Measurements from ENCODE around the gene RIPOR3.
"Not testable (repeated sequence)": the region's sequence is repeated elsewhere in the genome, so short reads cannot be mapped to it uniquely, and the experiment has no call there.

Gene RIPOR3

DNA sequence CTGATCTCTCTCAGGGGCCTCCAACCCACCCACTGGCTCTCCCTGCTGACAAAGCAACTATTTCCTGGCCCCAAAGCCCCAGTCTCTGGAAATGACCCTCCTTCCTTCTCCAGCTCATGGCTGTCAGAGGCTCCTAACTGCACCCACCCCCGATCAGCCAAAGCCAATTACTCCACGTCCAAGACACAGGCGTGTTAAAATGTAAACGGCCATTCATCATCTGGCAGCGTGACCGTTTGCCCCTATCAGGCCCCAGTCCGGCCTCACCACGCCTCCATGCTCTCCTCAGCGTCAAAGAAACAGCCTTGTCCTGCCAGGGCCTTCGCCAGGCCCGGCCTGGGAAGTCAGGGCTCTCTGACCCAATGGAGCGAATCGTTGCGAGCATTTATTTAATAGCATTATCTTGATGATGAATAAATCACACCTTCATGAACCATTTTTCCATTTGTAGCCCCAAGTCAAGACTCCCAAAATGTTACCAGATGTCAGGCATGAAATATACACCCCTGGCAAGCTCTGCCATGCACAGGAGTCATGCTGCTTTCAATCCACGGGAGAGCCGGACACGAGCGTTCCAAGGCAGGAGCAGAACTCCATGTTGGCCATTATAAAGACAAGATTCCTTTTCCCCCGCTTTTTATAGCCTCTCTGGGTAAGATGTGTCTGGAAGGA lies 17.7 kb downstream of the RIPOR3 start:
- no peak overlapping the region for H3K4me3 ChIP-seq (ENCODE audit: low read length)
- TF ChIP-seq, protein P1, sequence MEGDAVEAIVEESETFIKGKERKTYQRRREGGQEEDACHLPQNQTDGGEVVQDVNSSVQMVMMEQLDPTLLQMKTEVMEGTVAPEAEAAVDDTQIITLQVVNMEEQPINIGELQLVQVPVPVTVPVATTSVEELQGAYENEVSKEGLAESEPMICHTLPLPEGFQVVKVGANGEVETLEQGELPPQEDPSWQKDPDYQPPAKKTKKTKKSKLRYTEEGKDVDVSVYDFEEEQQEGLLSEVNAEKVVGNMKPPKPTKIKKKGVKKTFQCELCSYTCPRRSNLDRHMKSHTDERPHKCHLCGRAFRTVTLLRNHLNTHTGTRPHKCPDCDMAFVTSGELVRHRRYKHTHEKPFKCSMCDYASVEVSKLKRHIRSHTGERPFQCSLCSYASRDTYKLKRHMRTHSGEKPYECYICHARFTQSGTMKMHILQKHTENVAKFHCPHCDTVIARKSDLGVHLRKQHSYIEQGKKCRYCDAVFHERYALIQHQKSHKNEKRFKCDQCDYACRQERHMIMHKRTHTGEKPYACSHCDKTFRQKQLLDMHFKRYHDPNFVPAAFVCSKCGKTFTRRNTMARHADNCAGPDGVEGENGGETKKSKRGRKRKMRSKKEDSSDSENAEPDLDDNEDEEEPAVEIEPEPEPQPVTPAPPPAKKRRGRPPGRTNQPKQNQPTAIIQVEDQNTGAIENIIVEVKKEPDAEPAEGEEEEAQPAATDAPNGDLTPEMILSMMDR (conservative IDR thresholded peaks at IDR 0.05; ENCODE audit: low read depth, low read length) = no peak
- no peak for DNase-seq (ENCODE audit: low read depth)

DNA sequence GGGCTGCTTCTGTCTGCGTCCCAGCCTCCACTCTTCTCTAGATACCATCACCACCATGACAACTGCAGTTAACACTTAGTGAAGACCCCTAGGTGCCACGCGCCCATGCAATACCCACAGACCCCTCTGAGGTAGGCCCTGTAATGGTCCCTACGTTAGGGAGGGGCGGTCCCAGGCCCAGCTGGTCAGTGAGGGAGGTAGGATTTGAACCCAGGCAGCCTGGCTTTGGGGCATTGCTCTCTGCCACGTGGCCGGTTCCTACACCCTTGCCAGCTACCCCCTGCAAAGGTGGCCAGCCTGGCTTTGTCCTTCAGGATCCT lies 18.2 kb downstream of the RIPOR3 start:
- TF ChIP-seq, protein P1 (conservative IDR thresholded peaks at IDR 0.05; ENCODE audit: low read depth, low read length) = no peak
- H3K4me3 ChIP-seq (ENCODE audit: low read length) = no peak overlapping the region
- no peak for DNase-seq (ENCODE audit: low read depth)

DNA sequence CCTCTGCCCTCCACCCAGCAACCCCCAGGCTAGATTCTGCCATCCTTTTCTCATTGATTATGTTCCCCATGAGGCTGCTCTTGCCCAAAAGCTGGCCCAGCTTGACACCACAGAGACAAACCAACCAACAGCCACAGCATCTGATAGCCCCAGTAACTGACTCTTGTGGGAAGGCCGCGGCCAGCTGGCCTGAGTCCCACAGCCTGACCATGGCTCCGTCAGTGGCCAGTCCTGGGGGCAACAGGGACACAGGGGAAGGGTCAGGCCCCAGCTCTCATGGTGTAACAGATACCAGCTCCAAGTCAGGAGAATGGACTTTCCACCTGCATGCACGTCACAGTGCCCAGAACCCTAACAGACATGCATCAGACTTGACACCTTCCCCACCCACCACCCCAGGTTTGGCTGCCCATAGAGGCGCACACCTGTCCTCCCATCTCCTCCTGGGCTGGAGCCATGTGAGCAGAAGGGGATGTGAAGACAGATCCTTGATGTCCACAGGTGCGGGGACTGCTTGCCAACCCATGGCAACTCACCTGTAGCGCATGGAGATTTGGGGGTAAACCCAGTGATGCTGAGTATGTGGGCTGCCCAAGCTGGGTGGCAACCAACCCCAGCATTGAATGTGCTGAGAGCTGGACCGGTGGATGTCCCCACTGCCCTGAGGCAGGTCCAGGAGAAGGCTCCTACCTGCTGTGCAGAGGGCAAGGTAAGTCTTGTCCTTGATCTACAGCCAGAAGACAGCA lies 18.8 kb downstream of the RIPOR3 start:
- TF ChIP-seq, protein P1 (conservative IDR thresholded peaks at IDR 0.05; ENCODE audit: low read depth, low read length) = no peak
- no peak for DNase-seq (ENCODE audit: low read depth)

DNA sequence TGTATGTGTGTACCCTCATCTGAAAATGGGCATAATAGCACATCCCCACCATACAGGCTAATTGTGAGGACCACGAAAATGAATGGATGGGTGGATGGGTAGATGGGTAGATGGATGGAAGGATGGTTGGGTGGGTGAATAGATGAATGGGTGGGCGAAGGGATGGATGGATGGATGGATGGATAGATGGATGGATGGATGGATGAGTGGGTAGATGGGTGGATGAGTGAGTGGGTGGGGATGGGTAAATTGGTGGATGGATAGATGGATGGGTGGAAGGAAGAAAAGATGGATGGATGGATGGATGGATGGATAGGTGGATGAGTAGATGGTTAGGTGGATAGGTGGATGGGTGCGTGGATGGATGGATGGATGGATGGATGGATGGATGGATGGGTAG lies 19.7 kb downstream of the RIPOR3 start:
- TF ChIP-seq, protein P1 (conservative IDR thresholded peaks at IDR 0.05; ENCODE audit: low read depth, low read length) = no peak
- no peak overlapping the region for H3K4me3 ChIP-seq (ENCODE audit: low read length)
- no peak for DNase-seq (ENCODE audit: low read depth)

More for the DNA sequence above, 18.8 kb downstream of the RIPOR3 start:
- no peak overlapping the region for H3K4me3 ChIP-seq (ENCODE audit: low read length)

DNA sequence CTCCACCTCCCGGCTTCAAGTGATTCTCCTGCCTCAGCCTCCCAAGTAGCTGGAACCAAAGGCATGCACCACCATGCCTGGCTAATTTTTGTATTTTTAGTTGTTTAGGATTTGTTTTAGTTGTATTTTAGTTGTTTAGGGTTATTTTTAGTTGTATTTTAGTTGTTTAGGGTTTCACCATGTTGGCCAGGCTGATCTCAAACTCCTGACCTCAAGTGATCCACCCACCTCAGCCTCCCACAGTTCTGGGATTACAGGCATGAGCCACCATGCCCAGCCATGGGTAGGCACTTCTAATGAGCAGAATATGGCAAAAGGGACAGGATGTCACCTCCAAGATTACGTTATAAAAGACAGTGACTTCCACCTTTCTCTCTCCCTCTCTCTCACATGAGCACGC lies 20.3 kb downstream of the RIPOR3 start:
- not testable (repeated sequence) for DNase-seq (ENCODE audit: low read depth); H3K4me3 ChIP-seq (ENCODE audit: low read length)

DNA sequence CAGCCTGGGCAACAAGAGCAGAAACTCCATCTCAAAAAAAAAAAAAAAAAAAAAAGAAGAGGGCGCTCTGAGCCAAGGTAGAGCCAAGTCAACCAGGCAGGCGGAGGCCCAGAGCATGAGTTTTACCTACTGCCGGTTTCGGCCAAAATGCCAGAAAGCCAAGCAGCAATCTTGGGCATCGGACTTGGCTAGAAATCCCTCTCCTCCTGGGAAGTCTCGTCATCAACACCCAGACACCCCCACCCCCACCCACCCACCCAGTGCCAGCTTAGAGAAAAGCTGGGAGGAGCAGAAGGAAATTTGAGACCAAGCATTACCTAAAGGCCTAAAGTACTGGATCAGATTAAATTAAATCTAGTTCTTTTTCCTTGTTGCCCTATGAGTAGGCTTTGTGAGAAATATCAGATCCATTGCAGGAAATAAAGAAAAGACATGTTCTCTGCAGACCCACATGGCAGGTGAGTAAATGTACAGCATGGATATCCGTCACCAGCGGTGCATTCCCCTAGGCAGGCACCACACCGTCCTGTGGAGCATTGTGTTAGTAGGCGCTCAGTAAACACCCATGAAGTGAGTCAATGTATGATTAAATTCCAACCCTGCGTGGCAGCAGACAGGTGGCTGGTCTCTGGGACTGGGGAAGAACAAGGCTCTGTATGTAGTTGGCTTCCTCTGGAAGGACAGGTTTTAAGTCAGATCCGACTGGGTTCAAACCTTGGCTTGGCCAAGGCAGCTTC lies 21.0 kb downstream of the RIPOR3 start:
- TF ChIP-seq, protein P1 (conservative IDR thresholded peaks at IDR 0.05; ENCODE audit: low read depth, low read length) = no peak
- no peak overlapping the region for H3K4me3 ChIP-seq (ENCODE audit: low read length)
- no peak for DNase-seq (ENCODE audit: low read depth)

DNA sequence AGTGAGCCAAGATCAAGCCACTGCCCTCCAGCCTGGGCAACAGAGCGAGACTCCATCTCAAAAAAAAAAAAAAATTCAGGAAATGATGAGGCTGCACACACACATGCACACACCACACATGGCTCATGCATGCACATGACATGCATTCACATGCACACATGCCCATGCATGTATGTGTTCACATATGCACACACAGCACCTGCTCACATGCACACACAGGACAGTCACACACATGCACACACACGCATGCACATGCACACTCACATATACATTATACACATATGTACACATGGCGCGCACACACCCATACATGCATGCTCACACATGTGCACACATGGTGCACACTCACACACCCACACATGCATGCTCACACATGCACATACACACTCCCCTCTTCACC lies 22.5 kb downstream of the RIPOR3 start:
- TF ChIP-seq, protein P1 (conservative IDR thresholded peaks at IDR 0.05; ENCODE audit: low read depth, low read length) = no peak
- H3K4me3 ChIP-seq (ENCODE audit: low read length) = no peak overlapping the region
- DNase-seq (ENCODE audit: low read depth) = no peak

All from retinal pigment epithelial cell (primary cell).